ENCODE data around the gene ZNF750.

DNA sequence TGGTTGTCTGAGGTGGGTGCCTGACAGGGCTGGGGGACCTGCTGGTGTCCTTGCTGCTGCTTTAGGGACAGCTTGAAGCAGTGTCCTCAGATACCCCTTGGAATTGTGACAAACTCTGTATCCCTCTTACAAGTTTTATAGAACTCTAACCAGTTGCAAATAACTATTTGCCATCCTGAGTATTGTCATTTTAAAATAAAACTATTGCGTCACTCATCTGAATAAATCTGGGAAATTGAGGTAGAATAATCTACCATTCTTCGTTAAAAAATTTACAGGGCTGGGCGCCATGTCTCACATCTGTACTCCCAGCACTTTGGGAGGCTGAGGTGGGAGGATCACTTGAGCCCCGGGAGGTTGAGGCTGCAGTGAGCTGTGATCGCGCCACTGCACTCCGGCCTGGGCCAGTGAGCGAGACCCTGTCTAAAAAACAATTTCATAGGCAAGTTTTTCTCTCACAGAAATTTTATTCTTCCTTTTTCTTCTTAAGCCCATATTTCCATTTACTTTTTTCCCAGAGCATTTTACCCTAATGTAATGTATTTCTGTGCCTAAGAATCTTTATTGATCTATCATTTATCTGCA lies 14.2 kb downstream of the ZNF750 start:
- TF ChIP-seq POLR2AphosphoS5 (IDR thresholded peaks at IDR 0.05; ENCODE audit: low read depth, low read length) (no peak), TAF1 (IDR thresholded peaks at IDR 0.05; ENCODE audit: borderline replicate concordance, insufficient read depth, low read length) (no peak)
- TF ChIP-seq, protein P1, sequence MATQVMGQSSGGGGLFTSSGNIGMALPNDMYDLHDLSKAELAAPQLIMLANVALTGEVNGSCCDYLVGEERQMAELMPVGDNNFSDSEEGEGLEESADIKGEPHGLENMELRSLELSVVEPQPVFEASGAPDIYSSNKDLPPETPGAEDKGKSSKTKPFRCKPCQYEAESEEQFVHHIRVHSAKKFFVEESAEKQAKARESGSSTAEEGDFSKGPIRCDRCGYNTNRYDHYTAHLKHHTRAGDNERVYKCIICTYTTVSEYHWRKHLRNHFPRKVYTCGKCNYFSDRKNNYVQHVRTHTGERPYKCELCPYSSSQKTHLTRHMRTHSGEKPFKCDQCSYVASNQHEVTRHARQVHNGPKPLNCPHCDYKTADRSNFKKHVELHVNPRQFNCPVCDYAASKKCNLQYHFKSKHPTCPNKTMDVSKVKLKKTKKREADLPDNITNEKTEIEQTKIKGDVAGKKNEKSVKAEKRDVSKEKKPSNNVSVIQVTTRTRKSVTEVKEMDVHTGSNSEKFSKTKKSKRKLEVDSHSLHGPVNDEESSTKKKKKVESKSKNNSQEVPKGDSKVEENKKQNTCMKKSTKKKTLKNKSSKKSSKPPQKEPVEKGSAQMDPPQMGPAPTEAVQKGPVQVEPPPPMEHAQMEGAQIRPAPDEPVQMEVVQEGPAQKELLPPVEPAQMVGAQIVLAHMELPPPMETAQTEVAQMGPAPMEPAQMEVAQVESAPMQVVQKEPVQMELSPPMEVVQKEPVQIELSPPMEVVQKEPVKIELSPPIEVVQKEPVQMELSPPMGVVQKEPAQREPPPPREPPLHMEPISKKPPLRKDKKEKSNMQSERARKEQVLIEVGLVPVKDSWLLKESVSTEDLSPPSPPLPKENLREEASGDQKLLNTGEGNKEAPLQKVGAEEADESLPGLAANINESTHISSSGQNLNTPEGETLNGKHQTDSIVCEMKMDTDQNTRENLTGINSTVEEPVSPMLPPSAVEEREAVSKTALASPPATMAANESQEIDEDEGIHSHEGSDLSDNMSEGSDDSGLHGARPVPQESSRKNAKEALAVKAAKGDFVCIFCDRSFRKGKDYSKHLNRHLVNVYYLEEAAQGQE (IDR thresholded peaks at IDR 0.05; ENCODE audit: insufficient read depth in 1 of 2, low read depth in 2 of 2, low read length in 2 of 2): no peak
